ENCODE data around the gene CRELD2.

CRELD2 gene

GRCh38 chr22:49962012-49962750, 43.7 kb downstream of the CRELD2 start (continued):
- TF ChIP-seq TSHZ1 (tag by site-specific recombination; IDR thresholded peaks at IDR 0.05; ENCODE audit: borderline replicate concordance): peak; percentile 10; the same call in 1 of the 2 replicates
- peak; percentile 82 for TF ChIP-seq ZNF341 (tag by site-specific recombination; IDR thresholded peaks at IDR 0.05; ENCODE audit: low read depth)
- no peak for TF ChIP-seq ZBTB17 (tag by site-specific recombination; IDR thresholded peaks at IDR 0.05)
- TF ChIP-seq ZNF433 (tag by site-specific recombination; IDR thresholded peaks at IDR 0.05; ENCODE audit: low read depth): no peak
- TF ChIP-seq ZNF324 (tag by site-specific recombination; IDR thresholded peaks at IDR 0.05): 0 out of 2 replicates have a peak, but pooled peaks have one; percentile 17
- TF ChIP-seq PBX3 (CRISPR knock-in tag; IDR thresholded peaks at IDR 0.05): 0 out of 2 replicates have a peak, but pooled peaks have one; percentile 6
- TF ChIP-seq BCL11B (tag by site-specific recombination; IDR thresholded peaks at IDR 0.05; ENCODE audit: low read depth): no peak; the same call in 1 of the 2 replicates
- TF ChIP-seq ZNF549 (tag by site-specific recombination; IDR thresholded peaks at IDR 0.05): no peak
- TF ChIP-seq ZFP69B (tag by site-specific recombination; IDR thresholded peaks at IDR 0.05): no peak
- 0 out of 2 replicates have a peak, but pooled peaks have one; percentile 7 for TF ChIP-seq ZSCAN16 (tag by site-specific recombination; IDR thresholded peaks at IDR 0.05)
- TF ChIP-seq, protein P1, sequence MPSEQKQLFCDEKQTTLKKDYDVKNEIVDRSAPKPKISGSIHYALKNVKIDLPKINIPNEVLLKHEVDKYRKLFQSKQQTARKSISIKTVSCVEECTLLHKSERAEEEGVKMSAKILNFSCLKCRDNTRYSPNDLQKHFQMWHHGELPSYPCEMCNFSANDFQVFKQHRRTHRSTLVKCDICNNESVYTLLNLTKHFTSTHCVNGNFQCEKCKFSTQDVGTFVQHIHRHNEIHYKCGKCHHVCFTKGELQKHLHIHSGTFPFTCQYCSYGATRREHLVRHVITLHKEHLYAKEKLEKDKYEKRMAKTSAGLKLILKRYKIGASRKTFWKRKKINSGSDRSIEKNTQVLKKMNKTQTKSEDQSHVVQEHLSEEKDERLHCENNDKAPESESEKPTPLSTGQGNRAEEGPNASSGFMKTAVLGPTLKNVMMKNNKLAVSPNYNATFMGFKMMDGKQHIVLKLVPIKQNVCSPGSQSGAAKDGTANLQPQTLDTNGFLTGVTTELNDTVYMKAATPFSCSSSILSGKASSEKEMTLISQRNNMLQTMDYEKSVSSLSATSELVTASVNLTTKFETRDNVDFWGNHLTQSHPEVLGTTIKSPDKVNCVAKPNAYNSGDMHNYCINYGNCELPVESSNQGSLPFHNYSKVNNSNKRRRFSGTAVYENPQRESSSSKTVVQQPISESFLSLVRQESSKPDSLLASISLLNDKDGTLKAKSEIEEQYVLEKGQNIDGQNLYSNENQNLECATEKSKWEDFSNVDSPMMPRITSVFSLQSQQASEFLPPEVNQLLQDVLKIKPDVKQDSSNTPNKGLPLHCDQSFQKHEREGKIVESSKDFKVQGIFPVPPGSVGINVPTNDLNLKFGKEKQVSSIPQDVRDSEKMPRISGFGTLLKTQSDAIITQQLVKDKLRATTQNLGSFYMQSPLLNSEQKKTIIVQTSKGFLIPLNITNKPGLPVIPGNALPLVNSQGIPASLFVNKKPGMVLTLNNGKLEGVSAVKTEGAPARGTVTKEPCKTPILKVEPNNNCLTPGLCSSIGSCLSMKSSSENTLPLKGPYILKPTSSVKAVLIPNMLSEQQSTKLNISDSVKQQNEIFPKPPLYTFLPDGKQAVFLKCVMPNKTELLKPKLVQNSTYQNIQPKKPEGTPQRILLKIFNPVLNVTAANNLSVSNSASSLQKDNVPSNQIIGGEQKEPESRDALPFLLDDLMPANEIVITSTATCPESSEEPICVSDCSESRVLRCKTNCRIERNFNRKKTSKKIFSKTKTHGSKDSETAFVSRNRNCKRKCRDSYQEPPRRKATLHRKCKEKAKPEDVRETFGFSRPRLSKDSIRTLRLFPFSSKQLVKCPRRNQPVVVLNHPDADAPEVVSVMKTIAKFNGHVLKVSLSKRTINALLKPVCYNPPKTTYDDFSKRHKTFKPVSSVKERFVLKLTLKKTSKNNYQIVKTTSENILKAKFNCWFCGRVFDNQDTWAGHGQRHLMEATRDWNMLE (tag by site-specific recombination; conservative IDR thresholded peaks at IDR 0.05; ENCODE audit: low read depth): no peak
- TF ChIP-seq, protein P2, sequence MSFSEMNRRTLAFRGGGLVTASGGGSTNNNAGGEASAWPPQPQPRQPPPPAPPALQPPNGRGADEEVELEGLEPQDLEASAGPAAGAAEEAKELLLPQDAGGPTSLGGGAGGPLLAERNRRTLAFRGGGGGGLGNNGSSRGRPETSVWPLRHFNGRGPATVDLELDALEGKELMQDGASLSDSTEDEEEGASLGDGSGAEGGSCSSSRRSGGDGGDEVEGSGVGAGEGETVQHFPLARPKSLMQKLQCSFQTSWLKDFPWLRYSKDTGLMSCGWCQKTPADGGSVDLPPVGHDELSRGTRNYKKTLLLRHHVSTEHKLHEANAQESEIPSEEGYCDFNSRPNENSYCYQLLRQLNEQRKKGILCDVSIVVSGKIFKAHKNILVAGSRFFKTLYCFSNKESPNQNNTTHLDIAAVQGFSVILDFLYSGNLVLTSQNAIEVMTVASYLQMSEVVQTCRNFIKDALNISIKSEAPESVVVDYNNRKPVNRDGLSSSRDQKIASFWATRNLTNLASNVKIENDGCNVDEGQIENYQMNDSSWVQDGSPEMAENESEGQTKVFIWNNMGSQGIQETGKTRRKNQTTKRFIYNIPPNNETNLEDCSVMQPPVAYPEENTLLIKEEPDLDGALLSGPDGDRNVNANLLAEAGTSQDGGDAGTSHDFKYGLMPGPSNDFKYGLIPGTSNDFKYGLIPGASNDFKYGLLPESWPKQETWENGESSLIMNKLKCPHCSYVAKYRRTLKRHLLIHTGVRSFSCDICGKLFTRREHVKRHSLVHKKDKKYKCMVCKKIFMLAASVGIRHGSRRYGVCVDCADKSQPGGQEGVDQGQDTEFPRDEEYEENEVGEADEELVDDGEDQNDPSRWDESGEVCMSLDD (tag by site-specific recombination; IDR thresholded peaks at IDR 0.05): peak; percentile 87
- no peak; the same call in 1 of the 2 replicates for TF ChIP-seq SP7 (tag by site-specific recombination; IDR thresholded peaks at IDR 0.05)
- TF ChIP-seq ZNF610 (tag by site-specific recombination; IDR thresholded peaks at IDR 0.05; ENCODE audit: borderline replicate concordance): peak; percentile 52; the same call in 1 of the 2 replicates
- TF ChIP-seq ATF2 (tag by site-specific recombination; IDR thresholded peaks at IDR 0.05; ENCODE audit: low read depth): peak; percentile 26; the same call in 1 of the 2 replicates
- peak; percentile 31; the same call in 1 of the 2 replicates for TF ChIP-seq PRDM4 (tag by site-specific recombination; IDR thresholded peaks at IDR 0.05)
- no peak for TF ChIP-seq ZNF362 (tag by site-specific recombination; IDR thresholded peaks at IDR 0.05)
- no peak for TF ChIP-seq ZNF138 (tag by site-specific recombination; IDR thresholded peaks at IDR 0.05; ENCODE audit: borderline replicate concordance)
- peak; percentile 78 for TF ChIP-seq KLF10 (tag by site-specific recombination; IDR thresholded peaks at IDR 0.05)

Measured in HEK293 (cell line).